Keratinocyte (primary cell): Measurements from ENCODE around the gene PHF2.

Source experiments
- EZH2 ChIP-seq: IDR thresholded peaks from one replicate; pipeline ENCODE4 v1.6.1; 2012; ENCODE audit warnings: inconsistent platforms, mild to moderate bottlenecking, low read length, moderate library complexity
- TF ChIP-seq, protein P1 (sequence below), 3 experiments: IDR thresholded peaks in 1 of 3; conservative IDR thresholded peaks in 1 of 3; optimal IDR thresholded peaks in 1 of 3; 2 replicates in 2 of 3; 3 replicates in 1 of 3; pipeline versions ENCODE3 to v1.5.1; 2011; ENCODE audit warnings: low read length in 3 of 3, mild to moderate bottlenecking in 3 of 3, moderate library complexity in 2 of 3, control low read depth in 1 of 3, inconsistent platforms in 1 of 3; ENCODE audit not compliant: insufficient read depth in 2 of 3; ENCODE audit errors: extremely low read depth in 1 of 3

DNA sequence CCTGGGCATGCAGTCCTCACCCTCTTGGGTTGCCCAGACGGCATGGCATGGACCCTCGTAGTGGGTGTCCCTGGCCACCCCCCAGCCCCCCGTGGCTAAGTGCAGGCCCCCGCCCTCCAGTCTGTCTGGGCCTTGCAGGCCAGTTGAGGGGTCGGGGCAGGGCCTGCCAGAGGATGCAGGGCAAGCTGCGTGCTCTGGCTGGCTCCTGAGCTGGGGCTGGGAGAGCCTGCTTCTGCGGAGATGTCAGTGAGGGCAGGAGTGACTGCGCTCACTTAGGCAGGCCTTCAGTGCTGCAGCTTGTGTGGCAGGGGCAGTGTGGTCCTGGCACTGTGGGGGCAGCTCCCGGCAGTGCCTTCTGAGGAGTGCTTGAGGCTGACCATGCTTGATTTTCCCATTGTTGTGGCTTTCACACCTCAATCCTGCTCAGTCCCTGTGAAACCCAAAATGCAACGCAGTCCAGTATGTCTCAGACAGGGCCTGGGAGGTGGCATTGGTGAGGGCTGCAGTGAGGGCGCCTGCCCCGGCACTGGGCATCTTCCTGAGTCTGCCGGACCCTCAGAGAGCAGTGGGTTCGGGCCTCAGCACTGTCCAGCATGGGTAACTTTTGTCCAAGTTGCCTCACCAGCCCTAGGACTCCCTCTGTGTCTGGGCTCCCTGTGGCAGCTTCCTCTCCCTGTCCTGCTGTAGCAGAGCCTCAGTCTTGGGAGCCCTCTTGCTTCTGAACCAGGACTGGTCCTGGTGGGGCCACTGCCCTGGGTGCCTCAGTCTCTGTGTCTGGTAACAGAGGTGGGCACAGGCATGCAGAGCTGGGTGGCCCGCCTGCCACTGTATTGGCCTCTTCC, 93.0 kb downstream of the PHF2 start:
- TF ChIP-seq, protein P1, sequence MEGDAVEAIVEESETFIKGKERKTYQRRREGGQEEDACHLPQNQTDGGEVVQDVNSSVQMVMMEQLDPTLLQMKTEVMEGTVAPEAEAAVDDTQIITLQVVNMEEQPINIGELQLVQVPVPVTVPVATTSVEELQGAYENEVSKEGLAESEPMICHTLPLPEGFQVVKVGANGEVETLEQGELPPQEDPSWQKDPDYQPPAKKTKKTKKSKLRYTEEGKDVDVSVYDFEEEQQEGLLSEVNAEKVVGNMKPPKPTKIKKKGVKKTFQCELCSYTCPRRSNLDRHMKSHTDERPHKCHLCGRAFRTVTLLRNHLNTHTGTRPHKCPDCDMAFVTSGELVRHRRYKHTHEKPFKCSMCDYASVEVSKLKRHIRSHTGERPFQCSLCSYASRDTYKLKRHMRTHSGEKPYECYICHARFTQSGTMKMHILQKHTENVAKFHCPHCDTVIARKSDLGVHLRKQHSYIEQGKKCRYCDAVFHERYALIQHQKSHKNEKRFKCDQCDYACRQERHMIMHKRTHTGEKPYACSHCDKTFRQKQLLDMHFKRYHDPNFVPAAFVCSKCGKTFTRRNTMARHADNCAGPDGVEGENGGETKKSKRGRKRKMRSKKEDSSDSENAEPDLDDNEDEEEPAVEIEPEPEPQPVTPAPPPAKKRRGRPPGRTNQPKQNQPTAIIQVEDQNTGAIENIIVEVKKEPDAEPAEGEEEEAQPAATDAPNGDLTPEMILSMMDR (optimal IDR thresholded peaks at IDR 0.05 in 1 of 3, IDR thresholded peaks at IDR 0.05 in 1 of 3, conservative IDR thresholded peaks at IDR 0.05 in 1 of 3; ENCODE audit: extremely low read depth in 1 of 3, insufficient read depth in 2 of 3, low read length in 3 of 3): no peak
- TF ChIP-seq EZH2: no peak
